CD1c-positive myeloid dendritic cell (primary cell): ENCODE results near the gene PIK3R5.
A peak's percentile ranks its signal among the peaks of the same experiment; 100 is the strongest.

ENCODE experiments used
- DNase-seq: peaks from one replicate; pipeline ENCODE4 v3.0.0-alpha.2; 2016; ENCODE audit errors: extremely low spot score

The PIK3R5 gene

GRCh38 chr17:8925141-8925540 is 40.4 kb downstream of the PIK3R5 start:
- no peak for DNase-seq

- no peak for DNase-seq
These were observed 40.9 kb downstream of the PIK3R5 start for GRCh38 chr17:8924595-8924994.

- peak; percentile 44 for DNase-seq
These were observed 41.7 kb downstream of the PIK3R5 start for GRCh38 chr17:8923762-8924161.

GRCh38 chr17:8922928-8923327 is 42.6 kb downstream of the PIK3R5 start:
- peak; percentile 76 for DNase-seq

GRCh38 chr17:8922451-8922850 is 43.1 kb downstream of the PIK3R5 start:
- DNase-seq = peak; percentile 96

GRCh38 chr17:8921147-8921546 is 44.4 kb downstream of the PIK3R5 start:
- DNase-seq = no peak

- peak; percentile 59 for DNase-seq
These were observed 46.6 kb downstream of the PIK3R5 start for GRCh38 chr17:8918807-8919465.

- peak; percentile 73 for DNase-seq
These were observed 49.0 kb downstream of the PIK3R5 start for GRCh38 chr17:8916466-8916865.

- no peak for DNase-seq
These were observed 51.0 kb downstream of the PIK3R5 start for GRCh38 chr17:8914554-8914953.

- no peak for DNase-seq
These were observed 51.6 kb downstream of the PIK3R5 start for GRCh38 chr17:8913879-8914278.

GRCh38 chr17:8913091-8913490 is 52.4 kb downstream of the PIK3R5 start:
- DNase-seq = no peak

- no peak for DNase-seq
These were observed 53.2 kb downstream of the PIK3R5 start for GRCh38 chr17:8912084-8912981.

- DNase-seq = no peak
These were observed 54.4 kb downstream of the PIK3R5 start for GRCh38 chr17:8910969-8911604.

- DNase-seq = peak; percentile 39
These were observed 55.8 kb downstream of the PIK3R5 start for GRCh38 chr17:8909586-8910270.

- no peak for DNase-seq
These were observed 60.2 kb downstream of the PIK3R5 start for GRCh38 chr17:8905331-8905730.

GRCh38 chr17:8904686-8905085 is 60.8 kb downstream of the PIK3R5 start:
- DNase-seq = no peak

- no peak for DNase-seq
These were observed 61.3 kb downstream of the PIK3R5 start for GRCh38 chr17:8904201-8904600.

- peak; percentile 52 for DNase-seq
These were observed 64.6 kb downstream of the PIK3R5 start for GRCh38 chr17:8900626-8901585.

GRCh38 chr17:8900207-8900606 is 65.3 kb downstream of the PIK3R5 start:
- peak; percentile 84 for DNase-seq

GRCh38 chr17:8898636-8899035 is 66.9 kb downstream of the PIK3R5 start:
- peak; percentile 70 for DNase-seq

GRCh38 chr17:8898126-8898525 is 67.4 kb downstream of the PIK3R5 start:
- no peak for DNase-seq
